ENCODE data around the gene SORCS2. TPM values are rescaled to one million over a fixed set of nuclear protein-coding genes. Genes with fewer than 3 reads are reported as not detected.

Gene SORCS2
- polyA plus RNA-seq, 3 donors = 0.46 to 0.55 TPM; not detected in 1

DNA sequence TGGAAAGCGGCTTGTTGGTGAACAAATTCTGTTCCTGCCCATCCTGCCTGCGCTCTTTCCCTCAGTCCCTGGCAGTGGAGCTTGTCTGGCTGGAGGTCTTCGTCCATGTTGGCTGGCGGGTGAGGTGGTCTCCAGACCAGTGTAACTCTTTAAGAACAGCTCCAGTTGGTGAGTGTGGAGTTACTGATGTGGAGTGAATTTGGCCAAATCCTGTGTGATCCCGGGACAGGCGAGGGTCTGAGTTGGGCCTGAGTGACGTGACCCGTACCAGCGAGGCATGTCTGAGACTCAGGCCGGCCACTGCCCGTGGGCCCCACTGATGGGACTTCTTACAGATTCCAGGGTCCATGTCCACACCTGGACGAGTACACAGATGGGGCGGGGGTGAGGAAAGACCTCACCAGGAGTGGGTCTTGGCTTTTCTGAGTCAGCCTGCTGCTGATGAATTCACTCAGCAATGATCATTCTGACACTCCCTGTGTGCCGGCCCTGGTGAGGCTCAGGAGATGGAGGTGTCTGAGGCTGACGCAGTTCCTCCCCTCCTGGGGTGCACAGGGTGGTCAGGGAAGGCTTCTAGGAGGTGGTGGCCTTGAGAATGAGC, 196.9 kb downstream of the SORCS2 start:
- Mint-ChIP-seq H3K27ac (no peak overlapping the region), H3K36me3 (no peaks in the 10 kb centered on the region), H3K4me1 (no peaks in the 10 kb centered on the region), H3K27me3 (ENCODE audit: low read depth in 3 of 3) (peaks cover 2 to 19% (median 13%) of the 10 kb centered on the region in 3 donors), H3K4me3 (no peak overlapping the region), H3K9me3 (peaks cover 0 to 9% (median 2%) of the 10 kb centered on the region in 7 donors)
- no peak overlapping the region for H3K4me3 ChIP-seq (replicated peaks in 1 of 3; ENCODE audit: low read depth in 2 of 3, low read length in 3 of 3)
- H3K9me3 ChIP-seq (replicated peaks in 1 of 2; ENCODE audit: control insufficient read depth in 1 of 2, insufficient read depth in 1 of 2, low read length in 2 of 2) = peaks cover 5 to 7% of the 10 kb centered on the region in 2 donors
- no peak for DNase-seq
- H2AFZ ChIP-seq (ENCODE audit: insufficient read depth, low read depth, low read length, poor library complexity, severe bottlenecking) = no peak overlapping the region
- no peak overlapping the region for H3K4me2 ChIP-seq (replicated peaks; ENCODE audit: extremely low read depth, low read length, poor library complexity, severe bottlenecking)
- TF ChIP-seq, protein P1, sequence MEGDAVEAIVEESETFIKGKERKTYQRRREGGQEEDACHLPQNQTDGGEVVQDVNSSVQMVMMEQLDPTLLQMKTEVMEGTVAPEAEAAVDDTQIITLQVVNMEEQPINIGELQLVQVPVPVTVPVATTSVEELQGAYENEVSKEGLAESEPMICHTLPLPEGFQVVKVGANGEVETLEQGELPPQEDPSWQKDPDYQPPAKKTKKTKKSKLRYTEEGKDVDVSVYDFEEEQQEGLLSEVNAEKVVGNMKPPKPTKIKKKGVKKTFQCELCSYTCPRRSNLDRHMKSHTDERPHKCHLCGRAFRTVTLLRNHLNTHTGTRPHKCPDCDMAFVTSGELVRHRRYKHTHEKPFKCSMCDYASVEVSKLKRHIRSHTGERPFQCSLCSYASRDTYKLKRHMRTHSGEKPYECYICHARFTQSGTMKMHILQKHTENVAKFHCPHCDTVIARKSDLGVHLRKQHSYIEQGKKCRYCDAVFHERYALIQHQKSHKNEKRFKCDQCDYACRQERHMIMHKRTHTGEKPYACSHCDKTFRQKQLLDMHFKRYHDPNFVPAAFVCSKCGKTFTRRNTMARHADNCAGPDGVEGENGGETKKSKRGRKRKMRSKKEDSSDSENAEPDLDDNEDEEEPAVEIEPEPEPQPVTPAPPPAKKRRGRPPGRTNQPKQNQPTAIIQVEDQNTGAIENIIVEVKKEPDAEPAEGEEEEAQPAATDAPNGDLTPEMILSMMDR (IDR thresholded peaks at IDR 0.05) = no peak
- H3K79me2 ChIP-seq (ENCODE audit: insufficient read depth, low read length) = no peaks in the 10 kb centered on the region
- H4K20me1 ChIP-seq (ENCODE audit: insufficient read depth, low read length) = no peaks in the 10 kb centered on the region
- H3K27me3 ChIP-seq (ENCODE audit: control insufficient read depth in 2 of 2, insufficient read depth in 2 of 2, low read length in 2 of 2) = no peaks in the 10 kb centered on the region
- intact Hi-C loops (cut with micrococcal nuclease) = no loop called here
- H3K27ac ChIP-seq (ENCODE audit: low read depth in 1 of 2, low read length in 2 of 2) = no peak overlapping the region
- no peaks in the 10 kb centered on the region for H3K36me3 ChIP-seq (replicated peaks in 1 of 2; ENCODE audit: control insufficient read depth in 1 of 2, insufficient read depth in 2 of 2, low read length in 2 of 2)
- WGBS (ENCODE audit: insufficient coverage) = 87% methylated on average over 15 of the region's 15 CpGs
- no peak overlapping the region for H3K9ac ChIP-seq (ENCODE audit: insufficient read depth, low read length, poor library complexity, severe bottlenecking)
- H3K4me1 ChIP-seq (ENCODE audit: control insufficient read depth in 1 of 2, insufficient read depth in 2 of 2, low read length in 2 of 2) = no peaks in the 10 kb centered on the region

DNA sequence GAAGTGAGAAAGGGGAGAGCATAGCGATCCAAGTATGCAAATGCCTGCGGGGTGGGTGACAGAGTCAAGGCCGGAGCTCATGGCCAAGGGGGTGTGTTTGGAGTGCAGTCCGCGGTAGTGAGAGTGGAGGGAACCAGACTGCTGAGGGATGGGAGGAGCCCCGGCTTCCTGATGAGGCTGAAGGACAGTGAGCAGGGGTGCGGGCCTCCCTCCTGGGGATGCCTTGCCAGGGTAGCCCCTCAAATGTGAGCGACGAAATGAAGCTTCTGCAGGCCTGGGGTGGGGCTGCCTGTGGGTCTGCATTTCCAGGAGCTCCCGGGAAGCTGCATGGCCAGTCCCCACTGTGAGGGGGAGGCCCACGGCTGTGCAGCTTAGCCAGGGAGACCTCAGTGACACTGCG, 197.4 kb downstream of the SORCS2 start:
- Histone ChIP-seq H4K20me1 (ENCODE audit: insufficient read depth, low read length) (no peaks in the 10 kb centered on the region), H3K4me2 (replicated peaks; ENCODE audit: extremely low read depth, low read length, poor library complexity, severe bottlenecking) (no peak overlapping the region), H2AFZ (ENCODE audit: insufficient read depth, low read depth, low read length, poor library complexity, severe bottlenecking) (no peak overlapping the region), H3K9ac (ENCODE audit: insufficient read depth, low read length, poor library complexity, severe bottlenecking) (no peak overlapping the region), H3K4me3 (replicated peaks in 1 of 3; ENCODE audit: low read depth in 2 of 3, low read length in 3 of 3) (no peak overlapping the region), H3K4me1 (ENCODE audit: control insufficient read depth in 1 of 2, insufficient read depth in 2 of 2, low read length in 2 of 2) (no peaks in the 10 kb centered on the region), H3K79me2 (ENCODE audit: insufficient read depth, low read length) (no peaks in the 10 kb centered on the region), H3K27ac (ENCODE audit: low read depth in 1 of 2, low read length in 2 of 2) (no peak overlapping the region), H3K27me3 (ENCODE audit: control insufficient read depth in 2 of 2, insufficient read depth in 2 of 2, low read length in 2 of 2) (no peaks in the 10 kb centered on the region), H3K9me3 (replicated peaks in 1 of 2; ENCODE audit: control insufficient read depth in 1 of 2, insufficient read depth in 1 of 2, low read length in 2 of 2) (peaks cover 5 to 7% of the 10 kb centered on the region in 2 donors), H3K36me3 (replicated peaks in 1 of 2; ENCODE audit: control insufficient read depth in 1 of 2, insufficient read depth in 2 of 2, low read length in 2 of 2) (no peaks in the 10 kb centered on the region)
- peaks cover 2 to 19% (median 13%) of the 10 kb centered on the region in 3 donors for H3K27me3 Mint-ChIP-seq (ENCODE audit: low read depth in 3 of 3)
- no peak for DNase-seq
- H3K36me3 Mint-ChIP-seq = no peaks in the 10 kb centered on the region
- intact Hi-C loops (cut with micrococcal nuclease) = no loop called here
- H3K27ac Mint-ChIP-seq = no peak overlapping the region
- TF ChIP-seq, protein P1 (IDR thresholded peaks at IDR 0.05) = no peak
- H3K4me3 Mint-ChIP-seq = no peak overlapping the region
- H3K4me1 Mint-ChIP-seq = no peaks in the 10 kb centered on the region
- peaks cover 0 to 9% (median under 1%) of the 10 kb centered on the region in 7 donors for H3K9me3 Mint-ChIP-seq
- WGBS (ENCODE audit: insufficient coverage) = 55% methylated on average over 11 of the region's 12 CpGs

Measured in CD14-positive monocyte (primary cell).